ENCODE results near the gene CRYBB2.

GRCh38 chr22:25236417-25236816, 17.0 kb downstream of the CRYBB2 start:
- TF ChIP-seq CTCF (IDR thresholded peaks at IDR 0.05) (no peak), POLR2AphosphoS5 (IDR thresholded peaks at IDR 0.05; ENCODE audit: low read depth, low read length) (no peak), REST (IDR thresholded peaks at IDR 0.05; ENCODE audit: insufficient read depth in 1 of 2, low read depth in 2 of 2, low read length in 1 of 2) (no peak)
